ENCODE results near the gene CDCA3.

- TF ChIP-seq CTCF (IDR thresholded peaks at IDR 0.05), result no peak
- no peak for TF ChIP-seq POLR2A (IDR thresholded peaks at IDR 0.05)
These were observed 26.1 kb downstream of the CDCA3 start for GRCh38 chr12:6824901-6825381.
